WTC11 (cell line): Measurements from ENCODE around the gene CD300A.

Experiments
- CBFB ChIP-seq: sonication (generic); formaldehyde crosslinking; IDR thresholded peaks from 2 replicates; pipeline ENCODE4 v1.8.1; 2022; ENCODE audit warnings: mild to moderate bottlenecking, low read depth, missing genetic modification reagents
- IRF1 ChIP-seq: sonication (generic); formaldehyde crosslinking; IDR thresholded peaks from 2 replicates; pipeline ENCODE4 v1.8.0; 2023; ENCODE audit warnings: missing genetic modification reagents
- IRF2 ChIP-seq: sonication (generic); formaldehyde crosslinking; IDR thresholded peaks from 2 replicates; pipeline ENCODE4 v1.8.0; 2022; ENCODE audit warnings: low read depth, missing genetic modification reagents, borderline replicate concordance
- TF ChIP-seq, protein P1 (sequence below): sonication (generic); formaldehyde crosslinking; IDR thresholded peaks from 2 replicates; pipeline ENCODE4 v1.8.0; 2023; ENCODE audit warnings: mild to moderate bottlenecking, missing genetic modification reagents

DNA sequence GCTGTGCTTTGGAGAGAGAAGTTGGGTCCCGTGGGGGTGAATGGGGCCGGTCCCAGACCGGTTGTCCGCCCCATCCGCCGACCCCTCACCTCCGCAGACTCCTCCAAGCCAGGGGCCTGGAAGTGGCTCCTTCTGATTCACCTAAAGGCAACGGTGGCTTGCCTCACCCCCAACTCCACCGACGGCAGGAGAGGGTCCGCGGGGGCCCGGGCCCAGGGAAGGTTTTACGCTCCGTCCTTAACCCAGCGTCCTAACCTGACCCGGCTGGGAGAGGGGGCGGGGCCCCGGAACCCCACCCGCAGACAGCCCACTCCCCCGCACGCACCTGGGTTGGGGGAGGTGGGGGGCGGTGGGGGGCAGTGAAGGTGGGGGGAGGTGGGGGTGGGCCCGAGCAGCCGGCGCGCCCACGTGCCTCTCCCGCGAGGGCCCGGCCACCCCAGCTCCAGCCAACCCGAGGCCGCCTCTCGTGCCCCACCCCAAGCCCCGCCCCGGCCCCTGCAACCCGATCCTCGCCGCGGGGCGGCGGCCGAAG, 12.7 kb upstream of the CD300A start:
- TF ChIP-seq IRF1: no peak
- TF ChIP-seq, protein P1, sequence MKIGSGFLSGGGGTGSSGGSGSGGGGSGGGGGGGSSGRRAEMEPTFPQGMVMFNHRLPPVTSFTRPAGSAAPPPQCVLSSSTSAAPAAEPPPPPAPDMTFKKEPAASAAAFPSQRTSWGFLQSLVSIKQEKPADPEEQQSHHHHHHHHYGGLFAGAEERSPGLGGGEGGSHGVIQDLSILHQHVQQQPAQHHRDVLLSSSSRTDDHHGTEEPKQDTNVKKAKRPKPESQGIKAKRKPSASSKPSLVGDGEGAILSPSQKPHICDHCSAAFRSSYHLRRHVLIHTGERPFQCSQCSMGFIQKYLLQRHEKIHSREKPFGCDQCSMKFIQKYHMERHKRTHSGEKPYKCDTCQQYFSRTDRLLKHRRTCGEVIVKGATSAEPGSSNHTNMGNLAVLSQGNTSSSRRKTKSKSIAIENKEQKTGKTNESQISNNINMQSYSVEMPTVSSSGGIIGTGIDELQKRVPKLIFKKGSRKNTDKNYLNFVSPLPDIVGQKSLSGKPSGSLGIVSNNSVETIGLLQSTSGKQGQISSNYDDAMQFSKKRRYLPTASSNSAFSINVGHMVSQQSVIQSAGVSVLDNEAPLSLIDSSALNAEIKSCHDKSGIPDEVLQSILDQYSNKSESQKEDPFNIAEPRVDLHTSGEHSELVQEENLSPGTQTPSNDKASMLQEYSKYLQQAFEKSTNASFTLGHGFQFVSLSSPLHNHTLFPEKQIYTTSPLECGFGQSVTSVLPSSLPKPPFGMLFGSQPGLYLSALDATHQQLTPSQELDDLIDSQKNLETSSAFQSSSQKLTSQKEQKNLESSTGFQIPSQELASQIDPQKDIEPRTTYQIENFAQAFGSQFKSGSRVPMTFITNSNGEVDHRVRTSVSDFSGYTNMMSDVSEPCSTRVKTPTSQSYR (CRISPR knock-in tag): no peak
- TF ChIP-seq CBFB: no peak
- no peak for TF ChIP-seq IRF2 (CRISPR knock-in tag)
